ENCODE results near the gene EIF3C.
"Not testable (repeated sequence)": the region's sequence is repeated elsewhere in the genome, so short reads cannot be mapped to it uniquely, and the experiment has no call there.

Gene EIF3C

GRCh38 chr16:28711220-28712083, at the start of gene EIF3C:
Gene EIF3C (plus strand): TSS chr16:28711464. CDS start chr16:28711687, 223 bp downstream.
- DNase-seq (ENCODE audit: low read depth in 1 of 2, low spot score in 1 of 2), result not testable (repeated sequence)

- DNase-seq (ENCODE audit: low read depth in 1 of 2, low spot score in 1 of 2), result not testable (repeated sequence)
Observed at GRCh38 chr16:28666264-28666663, 45.0 kb upstream of the EIF3C start.

GRCh38 chr16:28667480-28667879, 43.8 kb upstream of the EIF3C start:
- DNase-seq (ENCODE audit: low read depth in 1 of 2, low spot score in 1 of 2), result not testable (repeated sequence)

- not testable (repeated sequence) for DNase-seq (ENCODE audit: low read depth in 1 of 2, low spot score in 1 of 2)
Observed at GRCh38 chr16:28668199-28668598, 43.1 kb upstream of the EIF3C start.

- not testable (repeated sequence) for DNase-seq (ENCODE audit: low read depth in 1 of 2, low spot score in 1 of 2)
Observed at GRCh38 chr16:28688327-28688952, 22.8 kb upstream of the EIF3C start.

- DNase-seq (ENCODE audit: low read depth in 1 of 2, low spot score in 1 of 2), result not testable (repeated sequence)
Observed at GRCh38 chr16:28689425-28689824, 21.8 kb upstream of the EIF3C start.

- not testable (repeated sequence) for DNase-seq (ENCODE audit: low read depth in 1 of 2, low spot score in 1 of 2)
Observed at GRCh38 chr16:28691722-28692121, 19.5 kb upstream of the EIF3C start.

- DNase-seq (ENCODE audit: low read depth in 1 of 2, low spot score in 1 of 2), result not testable (repeated sequence)
Observed at GRCh38 chr16:28693257-28693950, 17.9 kb upstream of the EIF3C start.

GRCh38 chr16:28699792-28700191, 11.5 kb upstream of the EIF3C start:
- not testable (repeated sequence) for DNase-seq (ENCODE audit: low read depth in 1 of 2, low spot score in 1 of 2)

GRCh38 chr16:28700349-28700748, 10.9 kb upstream of the EIF3C start:
- not testable (repeated sequence) for DNase-seq (ENCODE audit: low read depth in 1 of 2, low spot score in 1 of 2)

GRCh38 chr16:28701384-28701783, 9.9 kb upstream of the EIF3C start:
- not testable (repeated sequence) for DNase-seq (ENCODE audit: low read depth in 1 of 2, low spot score in 1 of 2)

GRCh38 chr16:28704246-28704645, 7.0 kb upstream of the EIF3C start:
- DNase-seq (ENCODE audit: low read depth in 1 of 2, low spot score in 1 of 2), result not testable (repeated sequence)

GRCh38 chr16:28722852-28723650, 11.8 kb downstream of the EIF3C start:
- not testable (repeated sequence) for DNase-seq (ENCODE audit: low read depth in 1 of 2, low spot score in 1 of 2)

GRCh38 chr16:28731253-28731652, 20.0 kb downstream of the EIF3C start:
- DNase-seq (ENCODE audit: low read depth in 1 of 2, low spot score in 1 of 2), result not testable (repeated sequence)

- DNase-seq (ENCODE audit: low read depth in 1 of 2, low spot score in 1 of 2), result not testable (repeated sequence)
Observed at GRCh38 chr16:28732455-28733124, 21.3 kb downstream of the EIF3C start.

GRCh38 chr16:28739787-28740186, 28.5 kb downstream of the EIF3C start:
- not testable (repeated sequence) for DNase-seq (ENCODE audit: low read depth in 1 of 2, low spot score in 1 of 2)

- DNase-seq (ENCODE audit: low read depth in 1 of 2, low spot score in 1 of 2), result not testable (repeated sequence)
Observed at GRCh38 chr16:28740631-28741030, 29.4 kb downstream of the EIF3C start.

GRCh38 chr16:28741295-28741694, 30.0 kb downstream of the EIF3C start:
- DNase-seq (ENCODE audit: low read depth in 1 of 2, low spot score in 1 of 2), result not testable (repeated sequence)

- DNase-seq (ENCODE audit: low read depth in 1 of 2, low spot score in 1 of 2), result not testable (repeated sequence)
Observed at GRCh38 chr16:28746618-28747350, 35.5 kb downstream of the EIF3C start.

All from stimulated activated CD4-positive, alpha-beta T cell treated with anti-CD3 and anti-CD28 coated beads, Interleukin-15, amount 100 ng/mL, for 1 hour (primary cell).